MM.1S (cell line): ENCODE results near the gene FCGR3B.
"Not testable (repeated sequence)": the region's sequence is repeated elsewhere in the genome, so short reads cannot be mapped to it uniquely, and the experiment has no call there.

Experiments
- DNase-seq: peaks from one replicate; pipeline ENCODE4 v3.0.0-alpha.2; 2015
- H2AFZ ChIP-seq: fragments of 300-600 bp; sonication (generic); 2 replicates; pipeline ENCODE4 v1.6.0; 2016; ENCODE audit warnings: antibody characterized with exemption, low read length
- H3F3A ChIP-seq: fragments of 300-600 bp; sonication (generic); 2 replicates; pipeline ENCODE4 v1.6.1; 2016; ENCODE audit warnings: mild to moderate bottlenecking, antibody characterized with exemption, low read length, moderate library complexity, mixed read lengths; ENCODE audit not compliant: insufficient read depth
- H3K27ac ChIP-seq: fragments of 300-600 bp; sonication (generic); 2 replicates; pipeline ENCODE4 v1.5.1; 2016; ENCODE audit warnings: mild to moderate bottlenecking, low read length
- H3K27me3 ChIP-seq: fragments of 300-600 bp; sonication (generic); replicated peaks from 2 replicates; pipeline ENCODE4 v1.6.0; 2016; ENCODE audit warnings: low read length; ENCODE audit not compliant: insufficient read depth
- H3K36me3 ChIP-seq: fragments of 300-600 bp; sonication (generic); replicated peaks from 2 replicates; pipeline ENCODE4 v1.6.1; 2016; ENCODE audit warnings: mild to moderate bottlenecking, low read length, mixed read lengths; ENCODE audit not compliant: insufficient read depth
- H3K4me1 ChIP-seq: fragments of 300-600 bp; sonication (generic); 2 replicates; pipeline ENCODE4 v1.6.1; 2016; ENCODE audit warnings: low read length, mixed read lengths
- H3K4me2 ChIP-seq: fragments of 300-600 bp; sonication (generic); 2 replicates; pipeline ENCODE4 v1.6.0; 2016; ENCODE audit warnings: low read depth, low read length
- H3K4me3 ChIP-seq: fragments of 300-600 bp; sonication (generic); 2 replicates; pipeline ENCODE4 v1.5.1; 2016; ENCODE audit warnings: low read length, mixed read lengths
- H3K79me2 ChIP-seq: fragments of 300-600 bp; sonication (generic); 2 replicates; pipeline ENCODE4 v1.6.1; 2016; ENCODE audit warnings: mixed run types, low read length, mixed read lengths
- H3K9ac ChIP-seq: fragments of 300-600 bp; sonication (generic); 2 replicates; pipeline ENCODE4 v1.6.1; 2016; ENCODE audit warnings: low read length, mixed read lengths
- H3K9me2 ChIP-seq: fragments of 300-600 bp; sonication (generic); replicated peaks from 2 replicates; pipeline ENCODE4 v1.6.1; 2016; ENCODE audit warnings: mild to moderate bottlenecking, low read length, mixed read lengths; ENCODE audit not compliant: insufficient read depth
- H3K9me3 ChIP-seq: fragments of 300-600 bp; sonication (generic); replicated peaks from 2 replicates; pipeline ENCODE4 v1.6.1; 2016; ENCODE audit warnings: mild to moderate bottlenecking, low read length, mixed read lengths; ENCODE audit not compliant: insufficient read depth
- H4K20me1 ChIP-seq: fragments of 300-600 bp; sonication (generic); 2 replicates; pipeline ENCODE4 v1.6.1; 2016; ENCODE audit warnings: mild to moderate bottlenecking, low read length, moderate library complexity, mixed read lengths; ENCODE audit not compliant: insufficient read depth
- EZH2 ChIP-seq: fragments of 300-600 bp; sonication (generic); optimal IDR thresholded peaks from 2 replicates; pipeline ENCODE3; 2017; ENCODE audit warnings: low read depth, mild to moderate bottlenecking, antibody characterized with exemption, low read length, mixed read lengths
- EZH2phosphoT487 ChIP-seq: fragments of 300-600 bp; sonication (generic); IDR thresholded peaks from 2 replicates; pipeline ENCODE4 v1.6.1; 2018; ENCODE audit warnings: antibody characterized with exemption, low read length
- TF ChIP-seq, protein P1 (sequence below): fragments of 300-600 bp; sonication (generic); IDR thresholded peaks from 2 replicates; pipeline ENCODE4 v1.5.1; 2016; ENCODE audit warnings: antibody characterized with exemption, low read length, mixed read lengths

FCGR3B gene

DNA sequence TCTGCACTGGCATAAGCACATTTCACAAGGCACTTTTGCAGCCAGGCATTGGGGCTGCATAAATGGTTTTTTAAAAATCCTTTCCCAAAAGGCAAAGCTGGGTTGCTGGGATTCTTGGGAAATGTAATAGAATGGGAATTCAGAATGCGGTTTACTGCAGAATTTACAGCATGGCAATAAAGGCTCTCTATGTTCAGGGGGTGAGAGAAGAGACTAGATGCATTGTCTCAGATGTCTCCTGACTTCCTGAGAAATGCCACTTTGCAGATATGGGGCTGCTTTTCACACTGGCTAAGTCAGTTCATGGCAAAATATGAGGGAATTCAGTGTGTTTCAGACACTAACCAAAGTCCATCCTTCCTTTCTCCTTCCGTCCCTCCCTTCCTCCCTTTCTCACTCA is 45.5 kb upstream of the FCGR3B start:
- Histone ChIP-seq H4K20me1 (no peaks in the 10 kb centered on the region), H3K4me2 (no peak overlapping the region), H3K9me2 (no peaks in the 10 kb centered on the region), H2AFZ (no peak overlapping the region), H3K36me3 (no peaks in the 10 kb centered on the region), H3K9me3 (no peaks in the 10 kb centered on the region), H3K27ac (no peak overlapping the region), H3F3A (no peaks in the 10 kb centered on the region), H3K4me1 (no peaks in the 10 kb centered on the region), H3K79me2 (no peaks in the 10 kb centered on the region), H3K9ac (no peak overlapping the region), H3K27me3 (no peaks in the 10 kb centered on the region), H3K4me3 (no peak overlapping the region)
- TF ChIP-seq, protein P1, sequence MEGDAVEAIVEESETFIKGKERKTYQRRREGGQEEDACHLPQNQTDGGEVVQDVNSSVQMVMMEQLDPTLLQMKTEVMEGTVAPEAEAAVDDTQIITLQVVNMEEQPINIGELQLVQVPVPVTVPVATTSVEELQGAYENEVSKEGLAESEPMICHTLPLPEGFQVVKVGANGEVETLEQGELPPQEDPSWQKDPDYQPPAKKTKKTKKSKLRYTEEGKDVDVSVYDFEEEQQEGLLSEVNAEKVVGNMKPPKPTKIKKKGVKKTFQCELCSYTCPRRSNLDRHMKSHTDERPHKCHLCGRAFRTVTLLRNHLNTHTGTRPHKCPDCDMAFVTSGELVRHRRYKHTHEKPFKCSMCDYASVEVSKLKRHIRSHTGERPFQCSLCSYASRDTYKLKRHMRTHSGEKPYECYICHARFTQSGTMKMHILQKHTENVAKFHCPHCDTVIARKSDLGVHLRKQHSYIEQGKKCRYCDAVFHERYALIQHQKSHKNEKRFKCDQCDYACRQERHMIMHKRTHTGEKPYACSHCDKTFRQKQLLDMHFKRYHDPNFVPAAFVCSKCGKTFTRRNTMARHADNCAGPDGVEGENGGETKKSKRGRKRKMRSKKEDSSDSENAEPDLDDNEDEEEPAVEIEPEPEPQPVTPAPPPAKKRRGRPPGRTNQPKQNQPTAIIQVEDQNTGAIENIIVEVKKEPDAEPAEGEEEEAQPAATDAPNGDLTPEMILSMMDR: no peak
- TF ChIP-seq EZH2phosphoT487: no peak
- TF ChIP-seq EZH2: no peak
- DNase-seq: no peak

DNA sequence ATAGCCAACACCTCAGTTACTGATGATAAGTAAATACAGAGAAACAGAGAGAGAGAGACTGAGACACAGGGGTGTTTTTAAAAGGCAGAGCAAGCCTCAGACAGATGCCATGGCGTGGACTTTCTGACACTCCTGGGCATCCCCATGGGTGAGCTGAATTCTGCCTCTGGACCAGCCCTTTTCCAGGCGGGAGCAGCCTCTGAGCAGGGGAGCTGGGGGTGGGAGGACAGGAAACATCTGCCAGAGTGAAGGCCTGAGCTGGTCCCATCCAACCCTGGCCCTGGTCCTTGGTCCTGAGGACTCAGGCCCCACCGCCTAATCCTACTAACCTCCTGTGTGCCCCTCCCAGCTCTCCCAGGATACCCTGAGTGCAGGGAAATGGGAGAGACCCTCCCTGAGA is 43.9 kb upstream of the FCGR3B start:
- not testable (repeated sequence) for H3K9ac ChIP-seq, H3K9me2 ChIP-seq, DNase-seq, H3F3A ChIP-seq, H4K20me1 ChIP-seq, H3K27me3 ChIP-seq, H3K27ac ChIP-seq, H3K36me3 ChIP-seq, H3K4me1 ChIP-seq, H3K9me3 ChIP-seq, H3K4me3 ChIP-seq, H2AFZ ChIP-seq, H3K79me2 ChIP-seq, H3K4me2 ChIP-seq

DNA sequence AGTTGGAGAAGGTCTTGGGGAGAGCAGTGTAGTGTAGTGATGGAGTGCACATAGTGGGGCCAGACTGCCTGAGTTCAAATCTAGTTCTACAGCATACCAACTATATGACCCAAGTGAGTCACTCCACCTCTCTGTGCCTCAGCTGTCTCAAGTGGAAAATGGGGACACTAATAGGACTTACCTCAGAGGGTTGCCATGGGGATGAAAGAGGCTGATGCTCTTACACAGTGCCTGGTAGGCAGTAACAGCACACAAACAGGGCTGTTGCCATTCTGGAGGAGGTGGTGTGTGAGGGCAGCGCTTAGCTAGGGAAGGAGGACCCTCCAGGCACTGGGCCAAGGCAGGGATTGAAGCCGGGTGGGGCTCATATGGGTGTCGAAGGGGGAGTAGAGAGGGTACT is 43.5 kb upstream of the FCGR3B start:
- not testable (repeated sequence) for DNase-seq, H3K9me2 ChIP-seq, H3K4me3 ChIP-seq, H3K9me3 ChIP-seq, H3K9ac ChIP-seq, H3K4me2 ChIP-seq, H2AFZ ChIP-seq, H3K4me1 ChIP-seq, H3F3A ChIP-seq, H3K79me2 ChIP-seq, H3K27ac ChIP-seq, H3K27me3 ChIP-seq, H3K36me3 ChIP-seq, H4K20me1 ChIP-seq

DNA sequence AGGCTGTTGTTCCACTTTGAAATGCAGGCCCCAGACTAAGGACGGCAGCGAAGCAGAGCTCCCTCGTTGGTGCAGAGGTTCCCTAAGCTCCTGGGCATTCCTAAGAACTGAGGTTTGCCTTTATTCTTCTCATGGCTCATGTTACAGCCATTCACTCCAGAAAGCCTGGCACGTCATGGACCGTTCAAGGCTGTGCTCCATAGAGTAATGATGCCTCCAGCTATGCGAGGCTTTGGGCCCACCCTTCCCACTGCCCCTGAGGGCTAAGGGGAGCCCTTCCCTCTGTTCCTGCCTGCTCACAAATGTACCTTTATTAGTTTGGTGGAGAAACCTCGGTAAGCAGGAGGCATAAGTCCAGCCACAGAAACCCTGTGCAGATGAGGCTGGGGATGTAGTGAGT is 42.5 kb upstream of the FCGR3B start:
- H3K4me3 ChIP-seq, H3K9ac ChIP-seq, H3K79me2 ChIP-seq, H2AFZ ChIP-seq, H3K4me2 ChIP-seq, H3F3A ChIP-seq, H3K9me2 ChIP-seq, H3K27ac ChIP-seq, H3K9me3 ChIP-seq, H3K27me3 ChIP-seq, H3K4me1 ChIP-seq, H3K36me3 ChIP-seq, DNase-seq, H4K20me1 ChIP-seq: not testable (repeated sequence)

DNA sequence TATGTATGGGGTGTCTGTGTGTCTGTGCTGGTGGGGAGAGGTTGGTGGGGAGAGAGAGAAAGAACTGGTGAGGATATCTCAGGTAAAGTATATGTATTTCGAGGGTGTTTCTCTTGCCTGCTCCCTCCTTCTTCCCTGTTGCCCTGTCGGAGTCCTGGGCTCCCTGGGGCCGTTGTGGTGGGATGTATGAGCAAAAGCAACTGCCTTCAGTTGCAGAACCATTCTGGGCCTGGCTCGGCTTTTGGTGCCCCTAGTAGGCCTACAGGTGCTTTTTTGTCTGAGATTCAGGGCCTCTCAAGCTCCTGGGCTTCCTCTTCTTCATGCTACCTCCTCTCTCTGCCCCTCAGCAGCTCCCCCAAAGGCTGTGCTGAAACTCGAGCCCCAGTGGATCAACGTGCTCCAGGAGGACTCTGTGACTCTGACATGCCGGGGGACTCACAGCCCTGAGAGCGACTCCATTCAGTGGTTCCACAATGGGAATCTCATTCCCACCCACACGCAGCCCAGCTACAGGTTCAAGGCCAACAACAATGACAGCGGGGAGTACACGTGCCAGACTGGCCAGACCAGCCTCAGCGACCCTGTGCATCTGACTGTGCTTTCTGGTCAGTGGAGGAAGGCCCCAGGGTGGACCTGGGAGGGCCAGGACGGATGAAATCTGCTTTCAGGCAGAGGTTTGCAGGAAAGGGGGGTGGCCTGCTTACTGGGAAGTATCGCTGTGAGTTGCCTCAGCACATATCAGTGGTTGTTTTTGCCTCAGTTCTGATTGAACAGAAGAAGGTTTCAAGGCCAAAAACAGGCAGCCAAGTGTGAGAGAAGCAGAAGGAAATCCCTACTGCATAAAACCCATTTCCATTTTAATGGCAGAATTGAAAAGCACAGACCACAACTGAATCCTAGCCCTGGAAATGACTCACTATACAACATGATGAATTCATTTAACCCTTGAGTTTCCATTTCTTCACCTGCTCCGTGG is 40.4 kb upstream of the FCGR3B start:
- H2AFZ ChIP-seq, DNase-seq, H3K4me1 ChIP-seq, H3K9me3 ChIP-seq, H3K27ac ChIP-seq, H3K4me2 ChIP-seq, H3K4me3 ChIP-seq, H3K79me2 ChIP-seq, H3K9ac ChIP-seq, H3K9me2 ChIP-seq, H3F3A ChIP-seq, H3K27me3 ChIP-seq, H3K36me3 ChIP-seq, H4K20me1 ChIP-seq: not testable (repeated sequence)

DNA sequence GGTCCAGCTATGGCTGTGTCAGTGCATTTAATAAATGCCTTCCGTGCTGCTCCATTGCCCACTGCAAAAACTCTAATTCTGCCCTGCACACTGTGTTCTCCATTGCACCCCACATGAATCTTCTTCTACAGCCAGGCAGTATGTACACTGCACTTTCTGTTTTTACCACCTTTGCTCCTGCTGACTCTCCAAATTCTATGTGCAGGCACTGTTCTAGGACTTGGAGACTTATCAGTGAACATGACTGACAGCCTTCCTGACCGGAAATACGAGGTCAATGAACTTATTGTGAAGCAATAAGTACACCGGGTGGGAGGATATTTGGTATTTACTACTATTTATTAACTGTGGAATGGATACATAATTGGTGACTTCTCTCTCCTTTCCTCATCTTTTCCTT is 33.7 kb upstream of the FCGR3B start:
- H3K27me3 ChIP-seq: not testable (repeated sequence)

DNA sequence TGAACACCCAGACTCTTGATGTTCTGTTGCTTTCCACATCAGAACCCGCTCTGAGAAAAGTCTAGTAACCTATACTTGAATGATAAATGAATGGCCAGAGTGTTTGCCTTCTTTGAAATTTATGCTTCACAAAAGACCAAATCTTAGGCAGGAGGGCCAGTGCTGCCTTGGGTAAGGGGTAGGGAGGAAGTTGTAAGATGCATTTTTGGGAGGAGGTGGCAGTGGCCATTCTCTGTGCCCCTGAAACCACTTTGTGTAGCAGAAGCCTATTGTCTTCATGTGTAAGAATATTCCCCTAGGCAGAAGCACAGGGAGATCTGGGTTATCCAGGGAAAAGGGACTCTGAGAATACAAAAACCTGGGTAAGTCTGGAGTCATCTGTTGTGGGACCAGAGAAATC is 32.6 kb upstream of the FCGR3B start:
- H3K9me2 ChIP-seq, H3K4me1 ChIP-seq, H3F3A ChIP-seq, H3K9ac ChIP-seq, H3K27me3 ChIP-seq, H3K36me3 ChIP-seq, H3K79me2 ChIP-seq, H3K9me3 ChIP-seq, H2AFZ ChIP-seq, H3K4me2 ChIP-seq, H3K4me3 ChIP-seq, H3K27ac ChIP-seq, DNase-seq, H4K20me1 ChIP-seq: not testable (repeated sequence)

More for the DNA sequence above, 33.7 kb upstream of the FCGR3B start:
- not testable (repeated sequence) for H3F3A ChIP-seq, H3K4me2 ChIP-seq, H2AFZ ChIP-seq, H3K4me1 ChIP-seq, DNase-seq, H3K9me3 ChIP-seq, H3K9ac ChIP-seq, H4K20me1 ChIP-seq, H3K9me2 ChIP-seq, H3K27ac ChIP-seq, H3K36me3 ChIP-seq, H3K4me3 ChIP-seq, H3K79me2 ChIP-seq
